ENCODE results near the gene RBBP9. TPM values are rescaled to one million over a fixed set of nuclear protein-coding genes. Genes with fewer than 3 reads are reported as not detected.
A peak's percentile ranks its signal among the peaks of the same experiment; 100 is the strongest.

Gene RBBP9
- total RNA-seq (1 to 10 TPM; 9.0 to 9.2 TPM), polyA plus RNA-seq (1 to 10 TPM; 8.4 to 9.0 TPM)

DNA sequence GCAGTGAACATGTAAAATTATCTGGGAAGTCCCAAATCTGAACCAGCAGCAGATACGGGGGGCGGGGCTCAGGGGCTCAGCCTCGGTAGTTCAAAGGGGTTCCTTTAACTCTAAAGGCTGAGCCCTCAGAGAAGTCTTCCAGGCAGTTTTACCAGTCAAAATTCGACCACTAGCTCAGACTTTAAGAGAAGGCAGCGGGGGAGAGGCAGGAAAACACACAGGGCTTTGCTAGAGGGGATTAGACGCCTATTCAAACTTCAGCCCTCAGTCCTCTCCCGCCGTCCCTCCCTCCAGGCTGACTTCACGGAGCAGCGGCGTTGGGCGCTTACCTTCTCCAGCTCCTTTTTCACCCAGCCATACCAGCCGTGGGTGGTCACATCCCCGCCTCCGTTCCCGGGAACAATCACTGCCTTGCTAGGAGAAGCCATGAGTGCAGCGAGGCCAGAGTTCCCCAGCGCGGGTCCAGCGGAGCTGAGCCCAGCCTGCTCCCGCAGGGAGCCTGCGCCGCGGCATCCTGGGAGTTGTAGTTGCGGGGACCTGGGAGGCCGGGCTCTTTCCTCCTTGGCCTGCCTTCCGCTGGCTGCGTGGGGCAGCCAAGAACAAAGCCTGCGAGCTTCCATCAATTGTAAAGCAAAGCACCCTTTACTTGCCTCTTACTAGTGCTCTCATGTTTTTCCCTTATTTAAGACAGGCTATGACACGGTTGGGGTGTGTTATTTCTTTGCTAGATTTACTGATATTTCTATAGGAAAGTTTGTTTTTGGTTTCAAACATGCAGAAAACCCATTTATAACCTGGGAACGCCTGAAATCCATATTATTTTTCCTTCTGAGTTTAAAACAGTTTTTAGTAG, at the start of gene RBBP9:
TSS of gene RBBP9 (minus strand) at position 486 of the 853 bp plus-strand sequence. CDS start at position 428, 58 bp downstream.
- peak; percentile 69 to 77 (median 72) for DNase-seq
- Mint-ChIP-seq H3K27me3 (peaks cover 2 to 3% of the 10 kb centered on the region in 2 donors), H3K9me3 (no peaks in the 10 kb centered on the region), H3K27ac (peak within 1 kb of the TSS; percentile 81 to 98 (median 96)), H3K4me1 (peaks cover 9 to 21% (median 15%) of the 10 kb centered on the region in 4 donors), H3K4me3 (peak within 1 kb of the TSS; percentile 95 to 98 (median 97)), H3K36me3 (peaks cover 8 to 17% of the 10 kb centered on the region in 2 donors)
- CTCF ChIA-PET (ENCODE audit: partially characterized antibody): interaction anchor here (0.6 to 2.9 kb wide), 5 partner anchors 10 to 84 kb away, joined by 3 to 27 read pairs (median 4); partner anchors contain the start of genes DZANK1 and SEC23B
- H3K36me3 ChIP-seq (ENCODE audit: insufficient read depth, low read length): peaks cover 7% of the 10 kb centered on the region
- intact Hi-C loops (cut with micrococcal nuclease): loop anchor here (1.0 kb wide), 3 partner anchors 10 to 91 kb away; partner anchors contain the start of genes DTD1, DZANK1, POLR3F and SEC23B
- H3K4me3 ChIP-seq (ENCODE audit: low read length in 2 of 2): peak within 1 kb of the TSS; percentile 53 to 71
- peaks cover 13% of the 10 kb centered on the region for H3K4me1 ChIP-seq (ENCODE audit: insufficient read depth, low read length)
- POLR2A ChIA-PET (ENCODE audit: partially characterized antibody): interaction anchor here (0.6 to 4.5 kb wide), 7 partner anchors 10 to 502 kb away, joined by 3 to 153 read pairs (median 6); partner anchors contain the start of genes DZANK1, POLR3F, SEC23B and SMIM26
- no peaks in the 10 kb centered on the region for H3K27me3 ChIP-seq (ENCODE audit: insufficient read depth, low read length)
- no peaks in the 10 kb centered on the region for H3K9me3 ChIP-seq (ENCODE audit: control insufficient read depth in 1 of 2, low read length in 2 of 2)
- H3K27ac ChIP-seq (ENCODE audit: low read depth, low read length): peak within 1 kb of the TSS; percentile 69

- no peaks in the 10 kb centered on the region for H3K4me1 Mint-ChIP-seq
- intact Hi-C loops (cut with micrococcal nuclease): no loop called here
- H3K27me3 ChIP-seq (ENCODE audit: insufficient read depth, low read length): no peaks in the 10 kb centered on the region
- ChIA-PET POLR2A (ENCODE audit: partially characterized antibody) (no interaction called here), CTCF (ENCODE audit: partially characterized antibody) (no interaction called here)
- H3K27me3 Mint-ChIP-seq: no peaks in the 10 kb centered on the region
- DNase-seq: no peak
- no peaks in the 10 kb centered on the region for H3K4me1 ChIP-seq (ENCODE audit: insufficient read depth, low read length)
- no peak overlapping the region for H3K4me3 Mint-ChIP-seq
- H3K36me3 Mint-ChIP-seq: peaks cover 46 to 74% of the 10 kb centered on the region in 2 donors
- no peak overlapping the region for H3K4me3 ChIP-seq (ENCODE audit: low read length in 2 of 2)
- peaks cover 49% of the 10 kb centered on the region for H3K36me3 ChIP-seq (ENCODE audit: insufficient read depth, low read length)
- peak overlapping the region in 3 of 7 donors; percentile 14 to 77 (median 77) for H3K27ac Mint-ChIP-seq
- H3K27ac ChIP-seq (ENCODE audit: low read depth, low read length): no peak overlapping the region
- no peaks in the 10 kb centered on the region for H3K9me3 Mint-ChIP-seq
- H3K9me3 ChIP-seq (ENCODE audit: control insufficient read depth in 1 of 2, low read length in 2 of 2): no peaks in the 10 kb centered on the region
Measured at GRCh38 chr20:18545566-18545965, 48.5 kb upstream of the RBBP9 start.

DNA sequence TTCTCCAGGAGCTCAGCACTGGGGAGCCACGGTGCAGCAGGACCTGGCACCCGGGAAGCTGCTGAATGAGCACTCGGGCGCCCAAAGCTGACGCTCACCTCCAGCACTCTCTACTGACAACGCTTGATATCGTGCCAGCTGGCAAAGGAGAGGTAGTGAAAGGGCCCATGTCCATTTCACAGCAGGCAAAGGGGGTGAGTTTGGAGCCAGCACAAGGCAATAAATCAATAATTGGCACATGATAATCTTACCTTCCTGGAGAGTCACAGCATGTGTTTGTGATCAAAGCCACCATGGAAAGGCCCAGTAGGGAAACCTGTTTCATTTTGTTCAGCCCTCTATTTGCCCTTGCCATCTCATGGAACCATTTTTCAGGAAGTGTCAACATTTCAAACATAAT, 46.9 kb upstream of the RBBP9 start:
- no peaks in the 10 kb centered on the region for H3K27me3 Mint-ChIP-seq
- intact Hi-C loops (cut with micrococcal nuclease): no loop called here
- peak overlapping the region in 1 of 7 donors; percentile 7 for H3K27ac Mint-ChIP-seq
- Histone ChIP-seq H3K27me3 (ENCODE audit: insufficient read depth, low read length) (no peaks in the 10 kb centered on the region), H3K4me1 (ENCODE audit: insufficient read depth, low read length) (no peaks in the 10 kb centered on the region), H3K4me3 (ENCODE audit: low read length in 2 of 2) (no peak overlapping the region), H3K36me3 (ENCODE audit: insufficient read depth, low read length) (peaks cover 49% of the 10 kb centered on the region), H3K9me3 (ENCODE audit: control insufficient read depth in 1 of 2, low read length in 2 of 2) (no peaks in the 10 kb centered on the region), H3K27ac (ENCODE audit: low read depth, low read length) (no peak overlapping the region)
- DNase-seq: no peak
- POLR2A ChIA-PET (ENCODE audit: partially characterized antibody): no interaction called here
- H3K4me3 Mint-ChIP-seq: no peak overlapping the region
- CTCF ChIA-PET (ENCODE audit: partially characterized antibody): no interaction called here
- peaks cover 0 to 2% (median 0%) of the 10 kb centered on the region in 4 donors for H3K4me1 Mint-ChIP-seq
- H3K36me3 Mint-ChIP-seq: peaks cover 52 to 74% of the 10 kb centered on the region in 2 donors
- no peaks in the 10 kb centered on the region for H3K9me3 Mint-ChIP-seq

DNA sequence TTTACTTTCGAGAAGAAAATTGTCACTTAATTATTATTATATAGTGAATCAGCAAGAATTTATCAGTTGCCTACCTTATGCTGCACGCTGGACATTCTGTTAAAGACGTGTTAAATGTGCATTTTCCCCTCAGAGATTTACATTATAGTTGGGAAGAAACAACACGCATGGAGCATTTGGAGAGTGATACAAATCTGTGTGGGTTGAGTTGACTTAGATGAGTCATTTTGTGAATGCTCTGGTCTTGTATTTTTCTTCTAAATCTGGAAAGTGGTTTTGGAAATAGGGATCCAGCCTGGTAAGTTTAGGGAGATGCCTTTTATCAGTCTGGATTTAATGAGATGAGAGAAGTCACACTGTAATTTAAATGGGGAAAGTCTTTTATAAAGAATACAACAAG, 46.2 kb upstream of the RBBP9 start:
- intact Hi-C loops (cut with micrococcal nuclease): no loop called here
- Mint-ChIP-seq H3K36me3 (peaks cover 48 to 69% of the 10 kb centered on the region in 2 donors), H3K4me1 (peaks cover 0 to 2% (median 0%) of the 10 kb centered on the region in 4 donors), H3K27ac (peak overlapping the region in 1 of 7 donors; percentile 41), H3K9me3 (no peaks in the 10 kb centered on the region), H3K27me3 (no peaks in the 10 kb centered on the region), H3K4me3 (no peak overlapping the region)
- H3K36me3 ChIP-seq (ENCODE audit: insufficient read depth, low read length): peaks cover 49% of the 10 kb centered on the region
- H3K4me1 ChIP-seq (ENCODE audit: insufficient read depth, low read length): no peaks in the 10 kb centered on the region
- no peak for DNase-seq
- H3K9me3 ChIP-seq (ENCODE audit: control insufficient read depth in 1 of 2, low read length in 2 of 2): no peaks in the 10 kb centered on the region
- H3K27me3 ChIP-seq (ENCODE audit: insufficient read depth, low read length): no peaks in the 10 kb centered on the region
- no peak overlapping the region for H3K4me3 ChIP-seq (ENCODE audit: low read length in 2 of 2)
- POLR2A ChIA-PET (ENCODE audit: partially characterized antibody): no interaction called here
- CTCF ChIA-PET (ENCODE audit: partially characterized antibody): no interaction called here
- H3K27ac ChIP-seq (ENCODE audit: low read depth, low read length): no peak overlapping the region

DNA sequence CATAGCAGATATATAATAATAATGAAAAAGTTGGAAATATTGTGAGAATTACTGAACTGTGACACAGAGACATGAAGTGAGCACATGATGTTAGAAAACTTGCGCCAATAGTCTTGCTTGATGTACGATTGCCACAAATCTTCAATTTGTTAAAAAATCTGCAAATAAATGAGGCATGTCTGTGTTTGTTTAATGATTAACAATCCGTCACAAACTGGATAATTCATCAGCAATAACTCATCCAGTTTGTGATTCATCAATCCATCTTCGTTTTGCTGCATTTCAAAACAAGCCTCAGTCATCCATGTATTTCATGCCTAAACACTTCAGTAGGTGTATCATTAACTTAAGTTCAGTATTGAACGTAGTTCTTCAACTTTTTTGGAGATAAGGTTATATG, 44.7 kb upstream of the RBBP9 start:
- peaks cover 0 to 2% (median 0%) of the 10 kb centered on the region in 4 donors for H3K4me1 Mint-ChIP-seq
- no peak overlapping the region for H3K27ac ChIP-seq (ENCODE audit: low read depth, low read length)
- peaks cover 40% of the 10 kb centered on the region for H3K36me3 ChIP-seq (ENCODE audit: insufficient read depth, low read length)
- no peak overlapping the region for H3K4me3 ChIP-seq (ENCODE audit: low read length in 2 of 2)
- no peaks in the 10 kb centered on the region for H3K4me1 ChIP-seq (ENCODE audit: insufficient read depth, low read length)
- CTCF ChIA-PET (ENCODE audit: partially characterized antibody): no interaction called here
- H3K27ac Mint-ChIP-seq: peak overlapping the region in 1 of 7 donors; percentile 60
- peaks cover 51 to 72% of the 10 kb centered on the region in 2 donors for H3K36me3 Mint-ChIP-seq
- H3K9me3 Mint-ChIP-seq: no peaks in the 10 kb centered on the region
- H3K9me3 ChIP-seq (ENCODE audit: control insufficient read depth in 1 of 2, low read length in 2 of 2): no peaks in the 10 kb centered on the region
- intact Hi-C loops (cut with micrococcal nuclease): no loop called here
- H3K4me3 Mint-ChIP-seq: no peak overlapping the region
- POLR2A ChIA-PET (ENCODE audit: partially characterized antibody): no interaction called here
- H3K27me3 ChIP-seq (ENCODE audit: insufficient read depth, low read length): no peaks in the 10 kb centered on the region
- H3K27me3 Mint-ChIP-seq: no peaks in the 10 kb centered on the region
- DNase-seq: no peak

DNA sequence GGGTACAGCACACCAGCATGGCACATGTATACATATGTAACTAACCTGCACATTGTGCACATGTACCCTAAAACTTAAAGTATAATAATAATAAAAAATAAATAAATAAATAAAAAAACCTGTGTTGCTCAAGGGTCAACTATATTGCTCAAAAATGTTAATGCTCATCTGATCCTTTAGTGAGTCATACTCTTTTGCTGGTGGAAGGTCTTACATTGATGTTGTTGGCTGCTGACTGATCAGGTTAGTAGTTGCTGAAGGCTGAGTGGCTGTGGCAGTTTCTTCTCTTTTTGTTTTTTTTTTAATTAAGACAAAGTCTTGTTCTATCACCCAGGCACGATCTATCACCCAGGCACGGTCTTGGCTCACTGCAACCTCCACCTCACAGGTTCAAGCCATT, 40.6 kb upstream of the RBBP9 start:
- H3K36me3 ChIP-seq (ENCODE audit: insufficient read depth, low read length): peaks cover 21% of the 10 kb centered on the region

GRCh38 chr20:18533978-18534644, 37.1 kb upstream of the RBBP9 start:
- Mint-ChIP-seq H3K27ac (no peak overlapping the region), H3K9me3 (no peaks in the 10 kb centered on the region), H3K27me3 (no peaks in the 10 kb centered on the region), H3K36me3 (peaks cover 66 to 75% of the 10 kb centered on the region in 2 donors), H3K4me3 (no peak overlapping the region), H3K4me1 (peaks cover 0 to 2% (median 0%) of the 10 kb centered on the region in 4 donors)
- Histone ChIP-seq H3K4me3 (ENCODE audit: low read length in 2 of 2) (no peak overlapping the region), H3K27me3 (ENCODE audit: insufficient read depth, low read length) (no peaks in the 10 kb centered on the region), H3K4me1 (ENCODE audit: insufficient read depth, low read length) (no peaks in the 10 kb centered on the region), H3K27ac (ENCODE audit: low read depth, low read length) (no peak overlapping the region), H3K9me3 (ENCODE audit: control insufficient read depth in 1 of 2, low read length in 2 of 2) (no peaks in the 10 kb centered on the region), H3K36me3 (ENCODE audit: insufficient read depth, low read length) (peaks cover 40% of the 10 kb centered on the region)
- ChIA-PET CTCF (ENCODE audit: partially characterized antibody) (interaction anchor here (1.4 kb wide), 1 partner anchor 8 kb away, joined by 3 read pairs; no protein-coding TSS in a partner anchor), POLR2A (ENCODE audit: partially characterized antibody) (no interaction called here)
- DNase-seq: no peak
- intact Hi-C loops (cut with micrococcal nuclease): no loop called here

More for the DNA sequence above, 40.6 kb upstream of the RBBP9 start:
- Histone ChIP-seq H3K27me3 (ENCODE audit: insufficient read depth, low read length) (no peaks in the 10 kb centered on the region), H3K4me1 (ENCODE audit: insufficient read depth, low read length) (no peaks in the 10 kb centered on the region), H3K4me3 (ENCODE audit: low read length in 2 of 2) (no peak overlapping the region), H3K9me3 (ENCODE audit: control insufficient read depth in 1 of 2, low read length in 2 of 2) (no peaks in the 10 kb centered on the region), H3K27ac (ENCODE audit: low read depth, low read length) (no peak overlapping the region)
- no peak overlapping the region for H3K4me3 Mint-ChIP-seq
- POLR2A ChIA-PET (ENCODE audit: partially characterized antibody): no interaction called here
- DNase-seq: no peak
- H3K27me3 Mint-ChIP-seq: no peaks in the 10 kb centered on the region
- CTCF ChIA-PET (ENCODE audit: partially characterized antibody): no interaction called here
- intact Hi-C loops (cut with micrococcal nuclease): no loop called here
- no peak overlapping the region for H3K27ac Mint-ChIP-seq
- H3K36me3 Mint-ChIP-seq: peaks cover 61 to 70% of the 10 kb centered on the region in 2 donors
- peaks cover 0 to 4% (median 0%) of the 10 kb centered on the region in 4 donors for H3K4me1 Mint-ChIP-seq
- H3K9me3 Mint-ChIP-seq: no peaks in the 10 kb centered on the region
